NB4 (cell line): ENCODE data around the gene GPC1.

Experiments
- MAX ChIP-seq: IDR thresholded peaks from 2 replicates; pipeline ENCODE4 v1.6.1; 2011; ENCODE audit warnings: low read depth, low read length
- MYC ChIP-seq: IDR thresholded peaks from 2 replicates; pipeline ENCODE4 v1.6.1; 2011; ENCODE audit warnings: low read depth, low read length
- POLR2A ChIP-seq: IDR thresholded peaks from 2 replicates; pipeline ENCODE4 v1.6.1; 2011; ENCODE audit warnings: mild to moderate bottlenecking; ENCODE audit not compliant: insufficient read length; ENCODE audit errors: extremely low read depth
- TF ChIP-seq, protein P1 (sequence below): IDR thresholded peaks from one replicate; pipeline ENCODE4 v1.5.1; 2012; ENCODE audit warnings: low read depth, low read length

GRCh38 chr2:240494194-240494793 lies 58.8 kb downstream of the GPC1 start:
- TF ChIP-seq, protein P1, sequence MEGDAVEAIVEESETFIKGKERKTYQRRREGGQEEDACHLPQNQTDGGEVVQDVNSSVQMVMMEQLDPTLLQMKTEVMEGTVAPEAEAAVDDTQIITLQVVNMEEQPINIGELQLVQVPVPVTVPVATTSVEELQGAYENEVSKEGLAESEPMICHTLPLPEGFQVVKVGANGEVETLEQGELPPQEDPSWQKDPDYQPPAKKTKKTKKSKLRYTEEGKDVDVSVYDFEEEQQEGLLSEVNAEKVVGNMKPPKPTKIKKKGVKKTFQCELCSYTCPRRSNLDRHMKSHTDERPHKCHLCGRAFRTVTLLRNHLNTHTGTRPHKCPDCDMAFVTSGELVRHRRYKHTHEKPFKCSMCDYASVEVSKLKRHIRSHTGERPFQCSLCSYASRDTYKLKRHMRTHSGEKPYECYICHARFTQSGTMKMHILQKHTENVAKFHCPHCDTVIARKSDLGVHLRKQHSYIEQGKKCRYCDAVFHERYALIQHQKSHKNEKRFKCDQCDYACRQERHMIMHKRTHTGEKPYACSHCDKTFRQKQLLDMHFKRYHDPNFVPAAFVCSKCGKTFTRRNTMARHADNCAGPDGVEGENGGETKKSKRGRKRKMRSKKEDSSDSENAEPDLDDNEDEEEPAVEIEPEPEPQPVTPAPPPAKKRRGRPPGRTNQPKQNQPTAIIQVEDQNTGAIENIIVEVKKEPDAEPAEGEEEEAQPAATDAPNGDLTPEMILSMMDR = no peak
- no peak for TF ChIP-seq MAX
- no peak for TF ChIP-seq POLR2A
- no peak for TF ChIP-seq MYC
